Jurkat, Clone E6-1 (cell line): ENCODE data around the gene MED8.
A peak's percentile ranks its signal among the peaks of the same experiment; 100 is the strongest.

ENCODE experiments used
- DNase-seq: peaks from one replicate; pipeline ENCODE4 v3.0.0-alpha.2; 2011; ENCODE audit warnings: low read depth, low spot score
- H3K4me3 ChIP-seq: 2 replicates; pipeline ENCODE4 v1.5.1; 2011; ENCODE audit warnings: mild to moderate bottlenecking, low read length, control low read depth, moderate library complexity

Gene MED8

DNA sequence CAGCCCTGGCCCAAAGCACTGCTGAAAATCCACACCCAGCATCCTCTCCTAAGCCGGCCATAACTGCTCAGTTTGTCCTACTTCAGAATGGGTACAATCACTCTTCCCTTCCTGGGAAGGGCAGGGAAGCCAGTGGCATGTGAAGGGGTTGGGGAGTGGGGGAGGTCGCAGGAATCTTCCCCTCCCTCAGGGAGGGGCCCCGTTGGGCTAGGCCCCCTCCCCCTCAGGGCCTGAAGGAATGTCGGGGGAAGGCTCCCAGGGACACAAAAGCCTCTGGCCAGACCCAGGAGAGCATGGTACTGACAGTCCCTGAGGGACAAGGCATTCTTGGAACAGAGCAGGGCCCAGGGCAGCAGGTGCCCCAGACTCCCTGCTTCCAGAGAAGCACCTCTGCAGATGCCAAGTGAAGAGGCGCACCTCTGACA is 23.0 kb downstream of the MED8 start:
- H3K4me3 ChIP-seq = peak overlapping the region; percentile 81
- DNase-seq = no peak

DNA sequence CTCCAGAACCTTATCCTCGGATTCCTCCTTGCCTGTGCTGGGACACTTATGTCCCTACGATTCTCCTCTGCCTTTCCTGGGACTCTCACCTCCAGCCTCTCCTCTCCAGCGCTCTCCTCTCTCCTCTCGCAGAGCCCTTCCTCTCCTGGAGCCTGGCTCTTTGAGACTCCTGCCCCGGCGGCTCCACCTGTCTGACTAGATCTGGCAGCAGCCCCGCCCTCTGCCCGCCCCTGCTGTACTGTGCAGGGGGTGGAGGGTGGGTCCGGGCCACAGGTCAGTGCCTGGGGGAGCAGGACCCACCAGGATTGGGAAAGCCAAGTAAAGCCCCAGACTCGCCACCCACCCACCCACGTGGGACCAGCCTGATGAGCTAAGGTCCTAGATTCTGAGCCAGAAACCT is 23.4 kb downstream of the MED8 start:
- H3K4me3 ChIP-seq = no peak overlapping the region
- no peak for DNase-seq

DNA sequence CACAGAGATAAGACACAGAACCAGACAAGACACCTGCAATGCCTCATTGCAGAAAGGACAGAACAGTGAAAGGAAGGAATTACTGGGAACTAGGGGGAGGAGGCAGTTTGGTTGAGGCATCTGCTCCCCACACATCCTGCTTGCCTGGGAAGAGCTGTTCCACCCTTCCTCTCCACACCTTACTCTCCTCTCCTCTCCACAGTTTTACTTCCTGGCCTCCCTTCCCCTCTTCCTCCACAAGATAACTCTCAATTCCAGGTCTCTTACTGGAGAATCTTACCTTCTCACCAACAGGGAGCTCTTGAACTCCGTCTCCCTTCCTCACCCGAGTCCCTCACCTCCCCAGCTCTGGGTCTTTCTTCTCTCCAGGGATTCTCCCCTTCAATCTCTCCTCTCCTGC is 23.9 kb downstream of the MED8 start:
- no peak overlapping the region for H3K4me3 ChIP-seq
- DNase-seq = no peak

GRCh38 chr1:43363935-43364525 is 25.6 kb downstream of the MED8 start:
- no peak for DNase-seq
- no peak overlapping the region for H3K4me3 ChIP-seq

GRCh38 chr1:43363283-43363934 is 26.2 kb downstream of the MED8 start:
- no peak for DNase-seq
- no peak overlapping the region for H3K4me3 ChIP-seq

DNA sequence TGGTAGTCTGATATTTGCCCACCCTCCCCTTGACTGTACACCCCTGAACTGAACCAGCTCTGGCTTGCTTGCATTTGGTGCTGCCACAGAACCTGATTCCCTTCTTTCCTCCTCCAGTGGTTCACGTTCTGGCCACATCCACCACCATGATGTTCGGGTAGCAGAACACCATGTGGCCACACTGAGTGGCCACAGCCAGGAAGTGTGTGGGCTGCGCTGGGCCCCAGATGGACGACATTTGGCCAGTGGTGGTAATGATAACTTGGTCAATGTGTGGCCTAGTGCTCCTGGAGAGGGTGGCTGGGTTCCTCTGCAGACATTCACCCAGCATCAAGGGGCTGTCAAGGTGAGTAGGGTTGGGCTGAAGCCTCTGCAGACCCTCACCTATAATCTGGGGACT is 29.0 kb downstream of the MED8 start:
- H3K4me3 ChIP-seq = no peak overlapping the region

GRCh38 chr1:43359696-43360095 is 29.9 kb downstream of the MED8 start:
- no peak for DNase-seq
- H3K4me3 ChIP-seq = peak overlapping the region; percentile 92

More for the DNA sequence above, 29.0 kb downstream of the MED8 start:
- DNase-seq = no peak

- H3K4me3 ChIP-seq = peak within 1 kb of the TSS; percentile 92
- peak; percentile 96 for DNase-seq
Observed at GRCh38 chr1:43358746-43359693, 30.6 kb downstream of the MED8 start, which contains the start of gene CDC20. Gene CDC20 (plus strand): TSS chr1:43358981. CDS start chr1:43359216, 235 bp downstream.

GRCh38 chr1:43358121-43358745 is 31.4 kb downstream of the MED8 start:
- DNase-seq = no peak
- peak overlapping the region; percentile 92 for H3K4me3 ChIP-seq

DNA sequence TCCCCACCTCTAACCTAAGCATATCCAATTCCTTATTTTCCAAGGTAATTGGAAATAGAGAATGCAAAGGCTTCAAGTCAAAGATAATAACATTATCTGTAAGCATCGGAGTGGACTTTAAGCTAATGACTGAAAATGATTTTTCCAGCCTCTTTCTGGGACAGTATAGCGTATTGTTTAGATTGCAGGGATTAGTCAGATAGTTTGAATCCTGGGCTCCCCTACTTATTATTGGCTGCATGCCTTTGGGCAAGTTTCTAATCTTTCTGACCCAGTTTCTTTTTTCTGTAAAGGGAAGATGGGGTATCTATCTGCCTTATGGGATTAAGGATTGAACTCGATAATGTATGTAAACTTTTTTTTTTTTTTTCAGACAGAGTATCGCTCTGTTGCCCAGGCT is 32.3 kb downstream of the MED8 start:
- DNase-seq = no peak
- no peak overlapping the region for H3K4me3 ChIP-seq

- H3K4me3 ChIP-seq = no peak overlapping the region
- no peak for DNase-seq
Observed at GRCh38 chr1:43354936-43355335, 34.7 kb downstream of the MED8 start.

GRCh38 chr1:43354471-43354870 is 35.1 kb downstream of the MED8 start:
- H3K4me3 ChIP-seq = no peak overlapping the region
- no peak for DNase-seq

DNA sequence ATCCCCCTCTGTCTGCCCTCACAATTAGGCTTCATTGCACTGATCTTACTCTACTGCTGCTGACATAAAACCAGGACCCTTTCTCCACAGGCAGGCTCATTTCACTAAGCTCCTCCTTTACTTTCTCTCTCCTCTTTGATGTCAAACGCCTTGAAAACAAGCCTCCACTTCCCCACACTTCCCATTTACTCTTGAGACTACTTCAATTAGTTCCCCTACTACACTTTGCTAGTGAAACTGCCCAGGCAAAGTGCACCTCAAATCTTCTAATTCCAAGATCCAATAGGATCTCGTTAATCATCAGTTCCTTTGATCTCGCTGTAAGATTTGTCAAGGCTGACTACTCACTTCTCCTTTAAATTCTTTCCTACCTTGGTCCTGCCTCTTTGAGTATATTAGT is 36.7 kb downstream of the MED8 start:
- no peak for DNase-seq
- H3K4me3 ChIP-seq = no peak overlapping the region

DNA sequence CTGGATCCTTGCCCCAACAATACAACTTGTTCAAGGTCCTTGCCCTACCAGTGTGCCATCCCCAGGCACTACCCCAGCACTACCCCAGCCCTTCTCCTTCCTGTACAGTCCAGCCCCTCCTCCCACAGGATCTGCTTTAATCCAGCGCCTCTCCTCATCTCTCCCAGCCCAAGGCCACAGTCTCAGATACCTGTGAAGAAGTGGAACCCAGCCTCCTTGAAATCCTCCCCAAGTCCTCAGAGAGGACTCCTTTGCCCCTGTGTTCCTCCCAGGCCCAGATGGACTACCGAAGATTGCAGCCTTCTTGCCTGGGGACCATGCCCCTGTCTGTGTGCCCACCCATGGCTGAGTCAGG is 37.3 kb downstream of the MED8 start:
- DNase-seq = no peak
- no peak overlapping the region for H3K4me3 ChIP-seq

DNA sequence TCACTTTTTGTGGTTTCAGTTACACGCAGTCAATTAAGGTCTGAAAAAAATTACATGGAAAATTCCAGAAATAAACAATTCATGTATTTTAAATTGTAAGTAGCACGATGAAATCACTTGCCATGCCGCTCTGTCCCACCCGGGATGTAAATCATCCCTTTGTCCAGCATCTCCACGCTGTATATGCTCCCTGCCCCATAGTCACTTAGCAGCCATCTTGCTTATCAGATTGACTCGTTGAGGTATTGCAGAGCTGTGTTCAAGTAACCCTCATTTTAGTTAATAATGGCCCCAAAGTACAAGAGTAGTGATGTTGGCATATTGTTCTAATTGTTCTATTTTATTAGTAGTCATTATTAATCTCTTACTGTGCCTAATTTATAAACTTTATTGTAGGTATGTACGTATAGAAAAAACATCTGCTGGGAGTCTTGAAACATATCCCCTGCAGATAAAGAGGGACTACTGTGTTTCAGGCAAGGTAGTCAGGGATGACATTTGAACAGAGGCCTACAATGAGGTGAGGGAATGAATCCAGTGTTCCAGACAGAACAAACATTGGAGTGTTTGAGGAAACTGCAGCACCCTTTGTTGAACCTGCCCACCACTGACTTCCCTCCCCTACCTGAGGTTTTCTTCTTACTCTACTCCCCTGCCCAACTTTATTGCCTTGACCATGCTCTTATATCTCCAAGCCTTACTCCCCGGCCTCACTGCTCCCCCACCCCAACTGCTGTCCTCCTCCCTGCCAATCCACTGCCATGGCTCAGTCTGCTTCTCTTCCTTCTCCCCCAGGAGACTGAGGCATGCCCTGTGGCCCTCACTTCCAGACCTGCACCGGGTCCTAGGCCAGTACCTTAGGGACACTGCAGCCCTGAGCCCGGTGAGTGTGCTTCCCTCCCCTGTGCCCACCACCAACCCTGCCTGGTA is 37.9 kb downstream of the MED8 start:
- H3K4me3 ChIP-seq = no peak overlapping the region
- no peak for DNase-seq

- H3K4me3 ChIP-seq = no peak overlapping the region
- no peak for DNase-seq
Observed at GRCh38 chr1:43350976-43351375, 38.6 kb downstream of the MED8 start.

DNA sequence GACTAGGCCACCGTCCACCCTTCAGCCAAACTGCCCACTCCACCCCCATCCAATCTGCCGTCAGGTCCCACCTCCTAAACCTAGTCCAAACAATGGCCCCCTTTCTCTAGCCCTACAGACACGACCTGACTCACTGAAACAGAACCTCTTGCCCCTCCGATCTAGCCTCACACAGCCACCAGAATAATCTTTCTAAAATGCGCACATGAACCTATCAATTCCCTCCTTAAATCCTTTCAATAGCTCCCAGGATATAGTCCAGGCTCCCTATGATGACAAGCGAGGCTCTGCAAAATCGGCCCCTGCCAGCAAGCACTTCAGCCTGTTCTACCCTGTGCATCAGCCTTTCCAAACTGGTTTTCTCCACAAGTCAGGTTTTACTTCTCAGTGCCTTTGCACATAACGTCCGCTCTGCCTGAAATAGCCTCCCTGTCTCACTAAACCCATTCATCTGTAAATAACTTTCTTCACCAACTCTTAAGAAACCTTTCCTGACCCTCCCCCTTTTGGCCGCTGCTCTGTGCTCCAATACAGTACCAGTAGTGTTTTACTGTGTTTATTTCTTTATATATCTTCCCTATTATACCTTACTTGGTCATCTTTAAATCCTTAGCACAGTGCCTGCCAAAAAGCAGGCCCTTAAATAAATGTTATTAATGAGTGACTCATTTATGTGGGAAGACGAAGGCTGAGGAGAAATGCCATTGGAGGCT is 39.9 kb downstream of the MED8 start:
- no peak for DNase-seq
- peak overlapping the region; percentile 59 for H3K4me3 ChIP-seq
